Fibroblast of peridontal ligament (primary cell): ENCODE results near the gene ORAI1.
"Not testable (repeated sequence)": the region's sequence is repeated elsewhere in the genome, so short reads cannot be mapped to it uniquely, and the experiment has no call there.

ENCODE experiments used
- DNase-seq: peaks from one replicate; pipeline ENCODE4 v3.0.0-alpha.2; 2010; ENCODE audit errors: extremely low read depth

The ORAI1 gene

GRCh38 chr12:121603581-121603980 is 22.7 kb upstream of the ORAI1 start:
- no peak for DNase-seq

GRCh38 chr12:121608301-121608700 is 18.0 kb upstream of the ORAI1 start:
- DNase-seq: no peak

- DNase-seq: peak; percentile 55
These were observed 15.8 kb upstream of the ORAI1 start for GRCh38 chr12:121610239-121611149.

- no peak for DNase-seq
These were observed 15.0 kb upstream of the ORAI1 start for GRCh38 chr12:121611306-121611705.

- DNase-seq: no peak
These were observed 12.9 kb upstream of the ORAI1 start for GRCh38 chr12:121613462-121613861.

GRCh38 chr12:121614872-121615467 is 11.4 kb upstream of the ORAI1 start:
- DNase-seq: peak; percentile 8

- DNase-seq: no peak
These were observed 7.6 kb upstream of the ORAI1 start for GRCh38 chr12:121618659-121619233.

GRCh38 chr12:121620333-121620891 is 5.9 kb upstream of the ORAI1 start:
- no peak for DNase-seq

GRCh38 chr12:121626853-121627640 is 717 bp downstream of the ORAI1 start:
- peak; percentile 52 for DNase-seq

GRCh38 chr12:121628037-121628436 is 1.7 kb downstream of the ORAI1 start:
- no peak for DNase-seq

GRCh38 chr12:121628536-121628935 is 2.2 kb downstream of the ORAI1 start:
- DNase-seq: no peak

GRCh38 chr12:121630791-121631355 is 4.5 kb downstream of the ORAI1 start:
- no peak for DNase-seq

- peak; percentile 47 for DNase-seq
These were observed 6.0 kb downstream of the ORAI1 start for GRCh38 chr12:121632069-121632970.

GRCh38 chr12:121633833-121634196 is 7.5 kb downstream of the ORAI1 start:
- not testable (repeated sequence) for DNase-seq

- DNase-seq: no peak
These were observed 8.5 kb downstream of the ORAI1 start for GRCh38 chr12:121634836-121635235.

GRCh38 chr12:121637231-121637914 is 11.0 kb downstream of the ORAI1 start:
- DNase-seq: no peak

- no peak for DNase-seq
These were observed 12.2 kb downstream of the ORAI1 start for GRCh38 chr12:121638298-121639202.

- no peak for DNase-seq
These were observed 15.0 kb downstream of the ORAI1 start for GRCh38 chr12:121641343-121641630.

- DNase-seq: no peak
These were observed 22.2 kb downstream of the ORAI1 start for GRCh38 chr12:121648458-121649028.
